Omental fat pad (tissue), 4 donors: ENCODE measurements around the gene NIF3L1. TPM values are rescaled to one million over a fixed set of nuclear protein-coding genes. Genes with fewer than 3 reads are reported as not detected.

Experiments used
- ATAC-seq: fragments of 150-250 bp; one replicate; pipeline ENCODE4 v1.9.1; 2016; ENCODE audit warnings: mild to moderate bottlenecking, moderate library complexity; ENCODE audit not compliant: low FRiP score
- DNase-seq: peaks from one replicate; pipeline ENCODE4 v3.0.0-alpha.2; 2019; ENCODE audit warnings: low spot score
- CTCF ChIP-seq, 3 donors: fragments of 450-650 bp; IDR thresholded peaks; one replicate each; pipeline ENCODE4 v1.5.1; 2016 to 2017; ENCODE audit warnings: antibody characterized with exemption in 3 of 3, mild to moderate bottlenecking in 3 of 3, moderate library complexity in 2 of 3
- total RNA-seq, 4 donors: library from RNA; depleted of rRNA; stranded (reverse); fragments of >200 nt; gene quantifications; one replicate each; pipeline ENCODE4 v1.1.0, GENCODE V29; 2016

The NIF3L1 gene
- total RNA-seq, 4 donors from 2014 or later: 9.2 to 24.1 (median 15.6) TPM

DNA sequence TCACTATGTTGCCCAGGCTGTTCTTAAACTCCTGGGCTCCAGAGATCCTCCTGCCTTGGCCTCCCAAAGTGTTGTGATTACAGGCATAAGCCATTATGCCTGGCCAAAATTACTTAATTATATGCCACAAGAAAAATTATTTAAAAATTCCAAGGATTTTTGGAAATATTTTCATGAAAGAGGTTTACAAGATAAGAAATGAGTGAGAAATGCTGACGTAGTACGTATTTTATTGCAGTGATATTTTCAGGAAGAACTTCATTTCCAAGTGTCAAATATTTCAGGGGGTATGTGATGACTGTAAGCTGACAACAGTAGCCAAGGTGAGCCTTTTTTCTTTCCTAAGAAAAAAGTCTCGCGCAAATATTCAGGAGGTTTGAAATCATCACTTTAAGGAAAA, 20.8 kb downstream of the NIF3L1 start:
- no peak for TF ChIP-seq CTCF (IDR thresholded peaks at IDR 0.05)
- ATAC-seq (no peak), DNase-seq (no peak)

DNA sequence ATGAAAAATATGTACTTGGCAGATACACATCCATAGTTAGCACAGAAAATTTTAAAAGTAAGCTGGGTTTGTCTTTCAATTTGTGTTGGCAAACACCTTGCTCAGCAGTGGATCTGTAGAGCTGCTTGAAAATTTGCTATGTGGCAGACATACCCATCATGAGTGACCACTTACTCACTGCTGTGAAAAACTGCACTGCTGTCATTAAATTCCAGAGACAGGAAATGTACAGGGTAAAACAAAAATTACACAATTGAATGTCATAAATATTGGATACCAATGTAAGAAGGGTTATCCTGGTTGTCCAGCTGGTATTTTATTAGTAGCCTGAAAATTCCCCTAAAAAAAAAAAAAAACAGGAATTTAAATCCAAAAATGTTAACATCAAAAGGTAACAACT, 24.5 kb downstream of the NIF3L1 start:
- TF ChIP-seq CTCF (IDR thresholded peaks at IDR 0.05): no peak
- ATAC-seq (no peak), DNase-seq (no peak)

DNA sequence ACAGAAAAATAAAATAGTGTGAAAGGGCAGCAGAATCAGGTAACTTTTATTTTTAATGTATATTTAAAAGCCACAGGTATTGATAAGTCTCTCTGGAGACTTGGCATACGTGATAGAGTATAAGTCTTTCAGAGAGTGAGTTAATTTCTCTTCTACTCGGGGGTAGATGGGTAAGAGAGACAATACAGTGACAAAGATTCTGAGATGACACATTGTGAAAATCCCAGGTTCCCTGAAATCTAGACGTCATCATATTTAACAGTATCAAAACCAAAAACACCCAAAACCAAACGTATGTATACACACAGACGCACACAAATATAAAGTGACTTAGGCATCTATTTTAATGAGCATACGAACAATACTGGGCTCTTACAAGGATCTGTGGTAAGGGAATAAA, 33.3 kb downstream of the NIF3L1 start:
- DNase-seq (no peak), ATAC-seq (no peak)
- no peak for TF ChIP-seq CTCF (IDR thresholded peaks at IDR 0.05)

DNA sequence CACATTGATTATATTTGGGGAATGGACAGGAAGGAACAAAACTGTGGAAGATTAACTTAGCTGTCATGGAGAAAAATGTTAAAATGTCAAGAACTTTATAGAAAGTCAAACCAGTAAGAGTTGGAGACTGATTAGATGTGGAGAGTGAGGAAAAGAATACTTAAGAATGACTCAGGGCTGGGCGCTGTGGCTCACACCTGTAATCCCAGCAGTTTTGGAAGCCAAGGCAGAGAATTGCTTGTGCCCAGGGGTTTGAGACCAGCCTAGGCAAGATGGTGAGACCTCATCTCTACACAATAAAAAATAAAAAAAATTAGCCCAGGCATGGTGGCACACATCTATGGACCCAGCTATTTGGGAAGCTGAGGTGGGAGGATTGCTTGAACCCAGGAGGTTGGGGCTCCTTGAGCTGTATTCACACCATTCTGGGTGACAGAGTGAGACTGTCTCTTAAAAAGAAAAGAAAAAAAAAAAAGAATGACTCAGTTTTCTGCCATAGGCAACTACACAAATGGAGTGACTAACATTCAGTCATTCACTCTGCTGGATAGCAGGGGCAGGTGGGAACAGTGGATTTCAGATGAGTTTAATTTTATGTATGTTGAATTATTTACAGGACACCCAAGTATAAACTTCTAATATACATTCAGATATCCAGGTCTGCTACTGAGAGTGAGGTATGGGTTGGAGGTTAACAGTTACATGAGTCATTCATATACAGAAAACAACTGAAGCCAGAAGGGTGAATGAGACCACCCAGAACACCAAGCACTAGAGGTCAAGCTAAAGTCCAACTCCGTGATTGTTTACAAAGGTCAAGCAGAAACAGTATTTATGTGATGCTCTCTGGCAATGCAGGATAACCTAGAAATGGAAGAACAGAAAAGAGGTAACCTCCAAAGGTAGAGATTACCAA, 40.4 kb downstream of the NIF3L1 start:
- DNase-seq (no peak), ATAC-seq (no peak)
- no peak for TF ChIP-seq CTCF (IDR thresholded peaks at IDR 0.05)

- no peak for TF ChIP-seq CTCF (IDR thresholded peaks at IDR 0.05)
- no peak for DNase-seq
- no peak for ATAC-seq
Observed at GRCh38 chr2:200930947-200931626, 41.9 kb downstream of the NIF3L1 start.

DNA sequence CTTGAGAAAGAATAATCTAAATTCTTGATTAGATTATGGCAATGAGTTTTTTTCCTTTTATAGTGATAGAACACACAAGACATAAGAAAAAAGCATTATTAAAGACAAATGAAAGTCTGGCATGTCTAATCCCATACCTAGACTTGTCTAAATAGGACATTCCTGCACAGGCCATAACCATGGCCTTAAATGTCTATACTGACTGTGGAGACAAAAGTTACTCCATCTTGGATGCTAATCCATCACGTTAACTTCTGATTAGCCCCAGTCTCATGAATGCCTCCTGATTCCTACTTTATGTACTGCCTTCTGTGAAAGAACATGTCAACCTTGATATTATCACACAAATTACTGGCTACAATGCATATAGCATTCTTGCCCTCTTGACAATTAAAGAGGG, 50.7 kb downstream of the NIF3L1 start:
- ATAC-seq (no peak), DNase-seq (no peak)
- no peak for TF ChIP-seq CTCF (IDR thresholded peaks at IDR 0.05)
